ENCODE measurements around the gene GLIPR2.

Gene GLIPR2

DNA sequence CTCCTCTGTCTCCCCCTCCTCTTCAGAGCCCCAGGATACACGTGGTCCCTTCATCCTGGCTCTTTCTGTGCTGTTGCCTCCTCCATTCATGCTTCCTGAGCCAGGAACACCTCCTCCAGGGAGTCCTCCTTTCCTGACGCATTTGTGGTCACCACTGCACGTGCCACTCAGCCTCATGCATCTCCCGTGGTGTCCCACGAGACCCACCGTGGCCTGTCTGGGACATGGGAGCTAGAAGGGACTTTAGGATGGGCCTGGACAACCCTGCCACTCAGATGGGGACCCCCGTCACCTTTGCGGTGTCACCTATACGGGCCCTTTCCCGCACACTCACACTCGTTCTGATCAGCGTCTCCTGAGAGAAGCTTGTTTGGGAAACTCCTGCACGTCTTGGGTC is 6.7 kb downstream of the GLIPR2 start:
- Histone ChIP-seq H3K9me3 (ENCODE audit: control insufficient read depth, insufficient read depth, low read depth, low read length) (no peaks in the 10 kb centered on the region), H3K4me3 (ENCODE audit: low read depth, low read length) (no peak overlapping the region), H3K27ac (ENCODE audit: extremely low read depth, low read depth, low read length) (no peak overlapping the region), H3K4me1 (ENCODE audit: control insufficient read depth, insufficient read depth, low read length) (no peaks in the 10 kb centered on the region), H3K36me3 (ENCODE audit: control insufficient read depth in 2 of 2, insufficient read depth in 1 of 2, low read length in 2 of 2) (no peaks in the 10 kb centered on the region)
- no peak for TF ChIP-seq ZNF76 (tag by site-specific recombination; IDR thresholded peaks at IDR 0.05; ENCODE audit: borderline replicate concordance, low read depth)
- no peak for TF ChIP-seq ZNF571 (tag by site-specific recombination; IDR thresholded peaks at IDR 0.05)
- TF ChIP-seq IKZF3 (tag by site-specific recombination; IDR thresholded peaks at IDR 0.05), result no peak
- no peak for TF ChIP-seq RBAK (tag by site-specific recombination; IDR thresholded peaks at IDR 0.05)
- no peak for TF ChIP-seq ZNF341 (tag by site-specific recombination; IDR thresholded peaks at IDR 0.05; ENCODE audit: low read depth)
- no peak for TF ChIP-seq ZNF274 (IDR thresholded peaks at IDR 0.05; ENCODE audit: low read length)
- no peak for TF ChIP-seq ZNF274 (tag by site-specific recombination; IDR thresholded peaks at IDR 0.05; ENCODE audit: borderline replicate concordance)
- TF ChIP-seq ZNF596 (tag by site-specific recombination; IDR thresholded peaks at IDR 0.05), result no peak
- CTCF ChIA-PET, result interaction anchor here (0.8 to 2.4 kb wide), 3 partner anchors 20 to 40 kb away, joined by 3 to 9 read pairs (median 5); no protein-coding TSS in a partner anchor
- POLR2A ChIA-PET, result interaction anchor here (0.9 to 1.5 kb wide), 3 partner anchors 11 to 21 kb away, joined by 3 to 6 read pairs (median 4); no protein-coding TSS in a partner anchor

DNA sequence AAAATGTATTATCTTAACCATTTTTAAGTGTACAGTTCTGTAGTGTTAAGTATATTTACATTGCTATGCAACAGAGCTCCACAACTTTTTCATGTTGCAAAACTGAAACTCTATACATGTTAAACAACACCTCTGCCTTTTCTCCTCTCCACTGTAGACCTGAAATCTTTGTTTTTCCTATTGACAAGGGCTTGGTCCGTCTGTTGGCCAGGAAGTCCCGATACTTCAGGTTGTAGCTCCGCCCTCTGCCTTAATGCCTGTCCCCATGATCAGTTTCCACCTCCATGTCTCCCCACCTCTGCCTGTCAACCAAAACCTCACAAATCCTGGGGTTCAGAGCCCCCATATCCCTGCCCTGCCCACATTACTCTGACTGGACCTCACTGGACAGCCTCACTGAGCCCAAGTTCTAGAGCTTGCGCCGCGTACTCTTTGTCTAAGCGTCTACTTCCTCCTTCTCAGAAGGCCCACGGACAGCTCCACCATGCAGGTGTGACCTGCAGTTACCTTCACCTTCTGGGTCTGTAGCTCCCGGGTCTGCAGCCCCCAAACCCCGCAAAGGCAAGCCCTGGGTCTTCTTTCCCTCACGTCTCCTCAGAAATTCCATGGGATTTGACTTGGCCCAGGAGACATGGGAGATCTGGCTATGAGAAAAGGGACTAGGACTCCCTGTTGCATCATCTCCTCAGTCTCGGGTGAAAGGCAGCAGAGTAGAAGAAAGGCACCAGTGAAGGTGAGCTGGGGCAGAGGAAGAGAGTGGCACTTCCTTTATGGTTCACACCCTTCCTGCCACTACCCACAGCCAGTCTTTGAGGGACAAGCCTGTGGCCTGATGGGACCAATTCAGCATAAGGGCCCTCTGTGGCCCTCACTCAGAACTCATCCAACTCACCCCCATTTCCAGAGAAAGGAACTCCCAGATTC is 8.0 kb downstream of the GLIPR2 start:
- no peak overlapping the region for H3K27ac ChIP-seq (ENCODE audit: extremely low read depth, low read depth, low read length)
- peaks cover 3% of the 10 kb centered on the region; the same call in 1 of the 2 replicates for H3K4me1 ChIP-seq (ENCODE audit: control insufficient read depth, insufficient read depth, low read length)
- POLR2A ChIA-PET, result interaction anchor here (1.0 to 1.5 kb wide), 3 partner anchors 8 to 46 kb away, joined by 4 to 7 read pairs (median 4); partner anchors contain the start of genes CLTA and GLIPR2
- CTCF ChIA-PET, result interaction anchor here (0.7 to 2.4 kb wide), 3 partner anchors 19 to 1143 kb away, joined by 4 to 9 read pairs (median 5); no protein-coding TSS in a partner anchor
- H3K9me3 ChIP-seq (ENCODE audit: control insufficient read depth, insufficient read depth, low read depth, low read length), result no peaks in the 10 kb centered on the region
- no peak overlapping the region for H3K4me3 ChIP-seq (ENCODE audit: low read depth, low read length)
- H3K36me3 ChIP-seq (ENCODE audit: control insufficient read depth in 2 of 2, insufficient read depth in 1 of 2, low read length in 2 of 2), result no peaks in the 10 kb centered on the region
- 0 out of 2 replicates have a peak, but pooled peaks have one; percentile 22 for TF ChIP-seq PRDM1 (tag by site-specific recombination; IDR thresholded peaks at IDR 0.05)
- no peak for TF ChIP-seq ZNF654 (tag by site-specific recombination; IDR thresholded peaks at IDR 0.05; ENCODE audit: low read depth)

GRCh38 chr9:36145970-36146369 is 9.4 kb downstream of the GLIPR2 start:
- Histone ChIP-seq H3K4me3 (ENCODE audit: low read depth, low read length) (no peak overlapping the region), H3K4me1 (ENCODE audit: control insufficient read depth, insufficient read depth, low read length) (peaks cover 3% of the 10 kb centered on the region; the same call in 1 of the 2 replicates), H3K9me3 (ENCODE audit: control insufficient read depth, insufficient read depth, low read depth, low read length) (no peaks in the 10 kb centered on the region), H3K36me3 (ENCODE audit: control insufficient read depth in 2 of 2, insufficient read depth in 1 of 2, low read length in 2 of 2) (no peaks in the 10 kb centered on the region), H3K27ac (ENCODE audit: extremely low read depth, low read depth, low read length) (no peak overlapping the region)
- no peak for TF ChIP-seq ZNF184 (tag by site-specific recombination; IDR thresholded peaks at IDR 0.05)
- no peak for TF ChIP-seq ZNF747 (tag by site-specific recombination; IDR thresholded peaks at IDR 0.05)
- no peak for TF ChIP-seq SP3 (tag by site-specific recombination; IDR thresholded peaks at IDR 0.05)
- TF ChIP-seq RBAK (tag by site-specific recombination; IDR thresholded peaks at IDR 0.05), result no peak
- no peak for TF ChIP-seq ZNF350 (tag by site-specific recombination; IDR thresholded peaks at IDR 0.05)
- TF ChIP-seq ZIC2 (tag by site-specific recombination; IDR thresholded peaks at IDR 0.05), result no peak
- no peak for TF ChIP-seq GLIS2 (tag by site-specific recombination; IDR thresholded peaks at IDR 0.05)
- TF ChIP-seq KLF10 (tag by site-specific recombination; IDR thresholded peaks at IDR 0.05), result no peak
- TF ChIP-seq ZNF140 (tag by site-specific recombination; IDR thresholded peaks at IDR 0.05), result no peak
- ChIA-PET CTCF (no interaction called here), POLR2A (interaction anchor here (3.4 to 4.2 kb wide), 2 partner anchors 9 to 17 kb away, joined by 17 read pairs; partner anchors contain the start of gene GLIPR2)

DNA sequence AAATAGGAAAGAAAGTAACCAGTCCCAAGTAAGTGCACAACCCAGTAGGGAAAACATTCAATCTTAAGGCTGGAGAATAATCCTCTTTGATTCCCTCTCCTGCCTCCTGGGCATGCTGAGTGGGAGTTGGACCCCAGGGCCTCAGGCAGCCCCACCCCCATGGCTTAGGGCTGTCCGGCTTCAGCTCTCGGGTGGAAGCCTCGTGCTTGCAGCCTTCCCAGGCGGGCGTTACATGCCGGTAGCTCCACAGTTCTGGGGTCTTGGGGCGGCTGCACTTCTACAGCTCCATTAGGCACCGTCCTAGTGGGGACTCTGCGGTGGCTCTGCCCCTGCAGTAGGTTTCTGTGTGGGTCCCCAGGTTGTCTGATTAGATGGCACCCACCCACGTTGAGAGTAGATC is 10.1 kb downstream of the GLIPR2 start:
- CTCF ChIA-PET, result no interaction called here
- no peak for TF ChIP-seq ZNF324 (tag by site-specific recombination; IDR thresholded peaks at IDR 0.05)
- TF ChIP-seq ZNF660 (tag by site-specific recombination; IDR thresholded peaks at IDR 0.05), result no peak
- no peak for TF ChIP-seq ZNF433 (tag by site-specific recombination; IDR thresholded peaks at IDR 0.05; ENCODE audit: low read depth)
- TF ChIP-seq, protein P1, sequence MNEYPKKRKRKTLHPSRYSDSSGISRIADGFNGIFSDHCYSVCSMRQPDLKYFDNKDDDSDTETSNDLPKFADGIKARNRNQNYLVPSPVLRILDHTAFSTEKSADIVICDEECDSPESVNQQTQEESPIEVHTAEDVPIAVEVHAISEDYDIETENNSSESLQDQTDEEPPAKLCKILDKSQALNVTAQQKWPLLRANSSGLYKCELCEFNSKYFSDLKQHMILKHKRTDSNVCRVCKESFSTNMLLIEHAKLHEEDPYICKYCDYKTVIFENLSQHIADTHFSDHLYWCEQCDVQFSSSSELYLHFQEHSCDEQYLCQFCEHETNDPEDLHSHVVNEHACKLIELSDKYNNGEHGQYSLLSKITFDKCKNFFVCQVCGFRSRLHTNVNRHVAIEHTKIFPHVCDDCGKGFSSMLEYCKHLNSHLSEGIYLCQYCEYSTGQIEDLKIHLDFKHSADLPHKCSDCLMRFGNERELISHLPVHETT (tag by site-specific recombination; IDR thresholded peaks at IDR 0.05), result no peak
- TF ChIP-seq WT1 (tag by site-specific recombination; IDR thresholded peaks at IDR 0.05), result no peak
- Histone ChIP-seq H3K4me1 (ENCODE audit: control insufficient read depth, insufficient read depth, low read length) (peaks cover 3% of the 10 kb centered on the region; the same call in 1 of the 2 replicates), H3K27ac (ENCODE audit: extremely low read depth, low read depth, low read length) (no peak overlapping the region), H3K9me3 (ENCODE audit: control insufficient read depth, insufficient read depth, low read depth, low read length) (no peaks in the 10 kb centered on the region), H3K36me3 (ENCODE audit: control insufficient read depth in 2 of 2, insufficient read depth in 1 of 2, low read length in 2 of 2) (no peaks in the 10 kb centered on the region), H3K4me3 (ENCODE audit: low read depth, low read length) (no peak overlapping the region)
- POLR2A ChIA-PET, result interaction anchor here (0.6 to 4.2 kb wide), 3 partner anchors 10 to 108 kb away, joined by 3 to 17 read pairs (median 17); partner anchors contain the start of gene GLIPR2

All from HEK293 (cell line).